Stimulated activated CD4-positive, alpha-beta T cell treated with anti-CD3 and anti-CD28 coated beads, Interleukin-15, amount 100 ng/mL, for 24 hours (primary cell): Measurements from ENCODE around the gene PWP1.
A peak's percentile ranks its signal among the peaks of the same experiment; 100 is the strongest.

Experiments
- DNase-seq: peaks from one replicate; pipeline ENCODE4 v3.0.0-alpha.2; 2020

Gene PWP1

GRCh38 chr12:107685360-107686248, at the start of gene PWP1:
PWP1 (plus strand) TSS chr12:107685799; CDS start chr12:107685900, 101 bp downstream.
- DNase-seq: peak; percentile 95

- DNase-seq: no peak
Measured at GRCh38 chr12:107641154-107641553, 44.4 kb upstream of the PWP1 start.

- no peak for DNase-seq
Measured at GRCh38 chr12:107642240-107642639, 43.4 kb upstream of the PWP1 start.

- no peak for DNase-seq
Measured at GRCh38 chr12:107645630-107646333, 39.8 kb upstream of the PWP1 start.

- no peak for DNase-seq
Measured at GRCh38 chr12:107646436-107646835, 39.2 kb upstream of the PWP1 start.

GRCh38 chr12:107649661-107650061, 35.9 kb upstream of the PWP1 start:
- no peak for DNase-seq

- DNase-seq: no peak
Measured at GRCh38 chr12:107650977-107651376, 34.6 kb upstream of the PWP1 start.

GRCh38 chr12:107651571-107652449, 33.8 kb upstream of the PWP1 start:
- DNase-seq: no peak

- no peak for DNase-seq
Measured at GRCh38 chr12:107653519-107653918, 32.1 kb upstream of the PWP1 start.

GRCh38 chr12:107654873-107655272, 30.7 kb upstream of the PWP1 start:
- no peak for DNase-seq

- no peak for DNase-seq
Measured at GRCh38 chr12:107655281-107656065, 30.1 kb upstream of the PWP1 start.

GRCh38 chr12:107656302-107656701, 29.3 kb upstream of the PWP1 start:
- no peak for DNase-seq

GRCh38 chr12:107657133-107657532, 28.5 kb upstream of the PWP1 start:
- no peak for DNase-seq

GRCh38 chr12:107657621-107658020, 28.0 kb upstream of the PWP1 start:
- no peak for DNase-seq

GRCh38 chr12:107660235-107660634, 25.4 kb upstream of the PWP1 start:
- no peak for DNase-seq

- no peak for DNase-seq
Measured at GRCh38 chr12:107660861-107661415, 24.7 kb upstream of the PWP1 start.

- DNase-seq: no peak
Measured at GRCh38 chr12:107661830-107662229, 23.8 kb upstream of the PWP1 start.

GRCh38 chr12:107662484-107662883, 23.1 kb upstream of the PWP1 start:
- DNase-seq: no peak

GRCh38 chr12:107663277-107663676, 22.3 kb upstream of the PWP1 start:
- no peak for DNase-seq

- no peak for DNase-seq
Measured at GRCh38 chr12:107666009-107666408, 19.6 kb upstream of the PWP1 start.

- DNase-seq: no peak
Measured at GRCh38 chr12:107667464-107667863, 18.1 kb upstream of the PWP1 start.
